Testis (tissue), 2 donors: ENCODE measurements around the gene EVX2.

ENCODE experiments used
- POLR2A ChIP-seq: fragments of 450-650 bp; IDR thresholded peaks from one replicate; pipeline ENCODE4 v1.6.1; 2017; ENCODE audit warnings: antibody characterized with exemption, mild to moderate bottlenecking, moderate library complexity
- TF ChIP-seq, protein P1 (sequence below), 3 experiments: fragments of 450-650 bp in 2 of 3; fragments of 200-600 bp in 1 of 3; sonication (generic) in 1 of 3; IDR thresholded peaks; one replicate each; pipeline ENCODE4 v1.5.1; 2016 to 2019; ENCODE audit warnings: antibody characterized with exemption in 3 of 3, mild to moderate bottlenecking in 2 of 3, moderate library complexity in 1 of 3

DNA sequence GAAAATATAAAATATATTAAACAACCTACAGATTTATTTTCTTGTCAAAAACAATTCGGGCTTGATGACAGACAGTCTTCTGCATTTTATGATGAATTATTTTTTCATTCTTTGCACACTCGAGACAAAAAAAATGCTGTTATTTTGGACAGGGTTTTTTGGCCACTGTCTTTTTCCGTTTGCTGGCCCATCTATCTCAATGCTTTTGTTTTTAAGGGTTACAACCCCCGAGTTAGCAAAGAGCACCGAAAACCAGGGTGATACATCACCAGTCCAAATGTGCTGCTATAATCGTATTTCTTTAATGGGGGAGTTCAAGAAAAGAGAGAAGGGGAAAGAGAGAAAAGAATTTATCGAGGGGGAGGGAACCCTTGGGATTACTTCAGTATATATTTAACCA is 7.7 kb downstream of the EVX2 start:
- TF ChIP-seq, protein P1, sequence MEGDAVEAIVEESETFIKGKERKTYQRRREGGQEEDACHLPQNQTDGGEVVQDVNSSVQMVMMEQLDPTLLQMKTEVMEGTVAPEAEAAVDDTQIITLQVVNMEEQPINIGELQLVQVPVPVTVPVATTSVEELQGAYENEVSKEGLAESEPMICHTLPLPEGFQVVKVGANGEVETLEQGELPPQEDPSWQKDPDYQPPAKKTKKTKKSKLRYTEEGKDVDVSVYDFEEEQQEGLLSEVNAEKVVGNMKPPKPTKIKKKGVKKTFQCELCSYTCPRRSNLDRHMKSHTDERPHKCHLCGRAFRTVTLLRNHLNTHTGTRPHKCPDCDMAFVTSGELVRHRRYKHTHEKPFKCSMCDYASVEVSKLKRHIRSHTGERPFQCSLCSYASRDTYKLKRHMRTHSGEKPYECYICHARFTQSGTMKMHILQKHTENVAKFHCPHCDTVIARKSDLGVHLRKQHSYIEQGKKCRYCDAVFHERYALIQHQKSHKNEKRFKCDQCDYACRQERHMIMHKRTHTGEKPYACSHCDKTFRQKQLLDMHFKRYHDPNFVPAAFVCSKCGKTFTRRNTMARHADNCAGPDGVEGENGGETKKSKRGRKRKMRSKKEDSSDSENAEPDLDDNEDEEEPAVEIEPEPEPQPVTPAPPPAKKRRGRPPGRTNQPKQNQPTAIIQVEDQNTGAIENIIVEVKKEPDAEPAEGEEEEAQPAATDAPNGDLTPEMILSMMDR (IDR thresholded peaks at IDR 0.05), result no peak
- TF ChIP-seq POLR2A, result no peak
